ENCODE data around the gene KDM2A.

The KDM2A gene

DNA sequence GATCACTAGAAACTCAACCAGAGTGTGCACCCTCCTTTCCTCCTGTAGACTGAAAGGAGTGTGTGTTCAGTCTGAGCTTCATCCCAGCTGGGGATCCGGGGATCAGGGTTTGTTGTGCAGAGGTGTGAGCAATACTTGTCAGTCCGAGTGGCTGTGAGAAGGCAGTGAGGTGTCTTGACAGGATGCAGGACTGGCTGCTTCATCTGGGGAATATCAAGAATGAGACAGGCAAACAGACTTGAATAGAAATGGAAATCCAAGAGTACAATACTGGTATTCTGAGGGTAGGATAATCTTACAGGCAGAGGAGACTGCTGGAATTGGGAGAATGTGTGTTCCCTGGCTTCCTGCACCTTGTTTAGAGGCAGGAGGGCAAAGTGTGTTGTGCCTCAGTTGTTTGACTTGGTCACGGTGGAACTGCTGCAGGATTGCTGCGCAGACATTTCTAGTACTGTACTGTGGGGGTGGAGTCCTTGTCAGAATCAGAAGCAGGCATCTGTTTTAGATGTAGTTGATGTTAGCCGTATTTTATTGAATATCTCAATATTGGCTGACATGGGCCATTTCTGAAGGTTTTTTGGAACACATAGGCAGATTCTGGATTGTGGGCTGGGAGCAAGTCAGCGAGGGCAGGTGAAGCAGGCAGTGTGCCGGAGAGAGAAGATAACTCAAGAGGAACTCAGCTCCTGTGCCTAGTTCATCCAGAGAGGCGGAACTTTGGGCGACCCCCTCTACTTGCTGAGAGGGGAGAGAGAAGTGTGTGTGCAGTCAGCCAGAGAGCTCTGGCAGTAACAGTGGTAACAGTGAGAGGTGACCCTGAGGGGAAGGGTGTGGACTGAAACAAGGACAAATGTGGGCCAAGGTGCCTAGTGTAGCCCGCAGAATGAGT lies 120.1 kb downstream of the KDM2A start:
- H3K27me3 ChIP-seq (ENCODE audit: insufficient read depth, low read length, poor library complexity) = no peaks in the 10 kb centered on the region
- peaks cover 37% of the 10 kb centered on the region for H3K79me2 ChIP-seq (ENCODE audit: control insufficient read depth, insufficient read depth, low read length)
- no peak overlapping the region for H3K4ac ChIP-seq (ENCODE audit: low read depth, low read length)
- peak overlapping the region; percentile 68 for H3K4me2 ChIP-seq (ENCODE audit: low read length)
- no peak overlapping the region for H2AK5ac ChIP-seq (ENCODE audit: low read length)
- peaks cover 12% of the 10 kb centered on the region for H3K79me1 ChIP-seq (ENCODE audit: low read length)
- H3K18ac ChIP-seq (ENCODE audit: low read length) = no peak overlapping the region
- no peak overlapping the region for H4K8ac ChIP-seq (ENCODE audit: low read depth, low read length)
- peak overlapping the region; percentile 33 for H3K23ac ChIP-seq (ENCODE audit: low read length)
- peak overlapping the region; percentile 52 for H2BK5ac ChIP-seq (ENCODE audit: low read length)
- H3K36me3 ChIP-seq (ENCODE audit: control insufficient read depth, insufficient read depth, low read length) = peaks cover 4% of the 10 kb centered on the region
- no peak overlapping the region for H3K4me3 ChIP-seq (ENCODE audit: low read length)
- H3K4me1 ChIP-seq (ENCODE audit: control insufficient read depth, low read depth, low read length) = peaks cover 7% of the 10 kb centered on the region
- peak; percentile 27 for DNase-seq
- H2BK15ac ChIP-seq (replicated peaks; ENCODE audit: low read depth) = no peak overlapping the region
- peak overlapping the region; percentile 64 for H3K27ac ChIP-seq (ENCODE audit: low read depth, low read length)
- no peak overlapping the region for H4K5ac ChIP-seq (ENCODE audit: low read length)
- peak overlapping the region; percentile 69 for H3K9ac ChIP-seq (ENCODE audit: low read length)
- H2BK120ac ChIP-seq (ENCODE audit: low read depth, low read length) = no peak overlapping the region
- no CpG with 5 or more reads among the region's 10 CpGs for WGBS (ENCODE audit: extremely low coverage, insufficient coverage, low lambda C conversion rate)
- H3K56ac ChIP-seq (ENCODE audit: low read length) = peak overlapping the region; percentile 82

DNA sequence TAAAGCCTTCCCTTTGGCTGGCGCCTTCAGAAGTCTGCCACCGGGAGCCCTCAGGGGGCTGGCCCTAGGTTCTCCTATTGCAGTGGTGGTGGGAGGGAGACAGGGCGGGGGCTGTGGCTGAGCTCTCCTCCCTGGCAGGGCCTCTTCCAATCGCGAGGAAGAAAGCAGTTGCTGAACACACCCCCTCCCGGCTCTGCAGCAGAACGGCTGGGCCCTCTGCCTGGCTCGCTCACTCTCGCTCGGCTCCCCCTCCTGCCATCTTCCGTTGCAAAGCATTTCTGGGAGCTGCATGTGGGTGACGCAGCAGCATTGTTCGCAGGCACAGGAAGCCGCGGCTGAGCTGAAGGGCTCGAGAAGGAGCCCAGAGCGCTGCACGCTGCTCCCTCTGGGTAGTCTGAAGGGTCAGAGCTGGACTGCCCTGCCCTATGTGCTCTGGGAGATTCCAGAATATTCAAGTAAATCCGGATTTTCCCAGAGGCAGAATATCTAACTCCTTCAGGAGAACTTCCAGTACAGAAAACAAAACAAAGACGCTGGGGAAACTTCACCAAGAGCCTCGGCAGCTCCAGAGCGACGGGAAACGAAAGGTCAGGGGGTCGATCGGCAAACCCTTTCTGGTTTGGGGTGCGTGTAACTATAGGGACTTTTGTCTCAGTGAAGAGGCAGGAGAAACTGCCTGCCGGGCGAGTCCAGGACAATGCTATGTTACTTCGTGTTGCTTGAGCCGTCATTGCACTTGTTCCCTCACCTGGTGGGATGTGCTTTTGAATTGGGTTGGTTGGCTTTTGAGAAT lies 120.9 kb downstream of the KDM2A start:
- H4K5ac ChIP-seq (ENCODE audit: low read length) = no peak overlapping the region
- peaks cover 14% of the 10 kb centered on the region for H3K79me1 ChIP-seq (ENCODE audit: low read length)
- no peaks in the 10 kb centered on the region for H3K27me3 ChIP-seq (ENCODE audit: insufficient read depth, low read length, poor library complexity)
- peak overlapping the region; percentile 75 for H3K27ac ChIP-seq (ENCODE audit: low read depth, low read length)
- H4K8ac ChIP-seq (ENCODE audit: low read depth, low read length) = no peak overlapping the region
- peaks cover 4% of the 10 kb centered on the region for H3K36me3 ChIP-seq (ENCODE audit: control insufficient read depth, insufficient read depth, low read length)
- peak overlapping the region; percentile 95 for H3K9ac ChIP-seq (ENCODE audit: low read length)
- WGBS (ENCODE audit: extremely low coverage, insufficient coverage, low lambda C conversion rate) = no CpG with 5 or more reads among the region's 31 CpGs
- DNase-seq = peak; percentile 100
- H3K4me2 ChIP-seq (ENCODE audit: low read length) = peak overlapping the region; percentile 41
- peak overlapping the region; percentile 97 for H3K56ac ChIP-seq (ENCODE audit: low read length)
- H2AK5ac ChIP-seq (ENCODE audit: low read length) = peak overlapping the region; percentile 64
- H2BK15ac ChIP-seq (replicated peaks; ENCODE audit: low read depth) = no peak overlapping the region
- peak overlapping the region; percentile 63 for H2BK120ac ChIP-seq (ENCODE audit: low read depth, low read length)
- H2BK5ac ChIP-seq (ENCODE audit: low read length) = peak overlapping the region; percentile 71
- peak overlapping the region; percentile 80 for H3K18ac ChIP-seq (ENCODE audit: low read length)
- peak overlapping the region; percentile 99 for H3K4me3 ChIP-seq (ENCODE audit: low read length)
- H3K79me2 ChIP-seq (ENCODE audit: control insufficient read depth, insufficient read depth, low read length) = peaks cover 37% of the 10 kb centered on the region
- peak overlapping the region; percentile 48 for H3K23ac ChIP-seq (ENCODE audit: low read length)
- H3K4ac ChIP-seq (ENCODE audit: low read depth, low read length) = peak overlapping the region; percentile 92
- H3K4me1 ChIP-seq (ENCODE audit: control insufficient read depth, low read depth, low read length) = peaks cover 7% of the 10 kb centered on the region

DNA sequence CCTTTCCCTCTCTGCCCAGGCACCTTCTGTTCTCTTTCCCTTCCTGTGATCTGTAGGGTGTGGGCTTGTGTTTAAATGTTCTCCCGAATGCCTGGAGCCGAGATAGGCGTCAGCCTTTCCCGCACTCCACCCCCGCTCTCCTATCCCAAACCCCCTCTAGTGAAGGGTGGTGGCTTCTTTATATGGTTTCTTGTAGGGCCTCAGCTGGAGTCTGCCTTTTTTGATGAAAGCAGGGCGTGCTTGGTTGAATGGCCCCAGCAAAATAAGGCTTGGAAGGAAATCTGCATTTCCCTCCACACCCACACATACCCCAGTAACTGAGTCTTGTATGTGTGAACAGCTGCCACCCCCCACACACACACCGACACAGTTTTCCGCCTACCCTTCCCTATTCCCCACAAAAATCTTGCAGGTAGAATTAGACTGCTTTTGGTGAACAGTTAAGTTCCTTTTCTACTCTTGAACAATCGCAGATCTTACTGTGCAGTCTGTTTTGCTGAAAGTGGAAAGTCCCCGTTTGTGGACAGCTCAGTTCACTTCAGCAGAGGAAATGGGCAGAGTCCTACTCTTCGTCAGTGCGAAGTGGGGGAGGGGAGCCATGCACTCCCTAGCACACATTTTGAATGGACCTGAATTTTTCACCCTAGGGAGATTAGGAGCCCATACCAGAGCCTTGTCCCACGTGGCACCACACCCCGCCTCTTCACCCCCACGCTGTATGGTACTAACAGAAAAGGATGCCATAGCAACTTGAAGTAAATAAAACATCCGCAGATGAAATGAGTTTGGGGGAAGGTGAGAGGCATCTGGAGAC lies 121.7 kb downstream of the KDM2A start:
- peaks cover 37% of the 10 kb centered on the region for H3K79me2 ChIP-seq (ENCODE audit: control insufficient read depth, insufficient read depth, low read length)
- peak overlapping the region; percentile 99 for H3K4me3 ChIP-seq (ENCODE audit: low read length)
- no peak overlapping the region for H2BK15ac ChIP-seq (replicated peaks; ENCODE audit: low read depth)
- WGBS (ENCODE audit: extremely low coverage, insufficient coverage, low lambda C conversion rate) = no CpG with 5 or more reads among the region's 16 CpGs
- peak overlapping the region; percentile 71 for H2BK5ac ChIP-seq (ENCODE audit: low read length)
- H2BK120ac ChIP-seq (ENCODE audit: low read depth, low read length) = peak overlapping the region; percentile 63
- no peak overlapping the region for H4K8ac ChIP-seq (ENCODE audit: low read depth, low read length)
- no peak overlapping the region for H4K5ac ChIP-seq (ENCODE audit: low read length)
- peak overlapping the region; percentile 95 for H3K9ac ChIP-seq (ENCODE audit: low read length)
- H3K18ac ChIP-seq (ENCODE audit: low read length) = peak overlapping the region; percentile 71
- H3K27me3 ChIP-seq (ENCODE audit: insufficient read depth, low read length, poor library complexity) = no peaks in the 10 kb centered on the region
- peak overlapping the region; percentile 59 for H3K4ac ChIP-seq (ENCODE audit: low read depth, low read length)
- peaks cover 7% of the 10 kb centered on the region for H3K4me1 ChIP-seq (ENCODE audit: control insufficient read depth, low read depth, low read length)
- peak overlapping the region; percentile 64 for H2AK5ac ChIP-seq (ENCODE audit: low read length)
- H3K23ac ChIP-seq (ENCODE audit: low read length) = peak overlapping the region; percentile 48
- peak overlapping the region; percentile 75 for H3K27ac ChIP-seq (ENCODE audit: low read depth, low read length)
- peak; percentile 92 for DNase-seq
- peak overlapping the region; percentile 97 for H3K56ac ChIP-seq (ENCODE audit: low read length)
- H3K36me3 ChIP-seq (ENCODE audit: control insufficient read depth, insufficient read depth, low read length) = peaks cover 8% of the 10 kb centered on the region
- H3K79me1 ChIP-seq (ENCODE audit: low read length) = peaks cover 17% of the 10 kb centered on the region
- H3K4me2 ChIP-seq (ENCODE audit: low read length) = peak overlapping the region; percentile 41

DNA sequence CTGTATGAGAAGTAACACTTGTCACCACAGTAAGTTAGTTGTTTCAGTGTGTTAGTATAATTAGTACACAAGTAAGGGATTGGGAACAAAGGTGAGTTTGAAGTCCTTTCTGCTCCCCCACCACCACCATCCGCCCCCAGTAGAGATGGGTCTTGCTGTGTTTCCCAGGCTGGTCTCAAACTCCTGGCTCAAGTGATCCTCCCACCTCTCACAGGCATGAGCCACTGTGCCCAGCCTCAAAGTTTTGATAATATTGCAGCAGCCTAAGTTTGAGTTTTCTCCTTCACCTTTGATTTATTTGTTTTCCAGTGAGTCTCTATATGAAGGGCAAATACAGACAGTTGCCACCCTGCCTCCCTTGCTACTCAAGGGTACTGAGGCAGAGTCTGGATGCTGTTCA lies 123.5 kb downstream of the KDM2A start:
- DNase-seq = no peak
- no peak overlapping the region for H3K4ac ChIP-seq (ENCODE audit: low read depth, low read length)

DNA sequence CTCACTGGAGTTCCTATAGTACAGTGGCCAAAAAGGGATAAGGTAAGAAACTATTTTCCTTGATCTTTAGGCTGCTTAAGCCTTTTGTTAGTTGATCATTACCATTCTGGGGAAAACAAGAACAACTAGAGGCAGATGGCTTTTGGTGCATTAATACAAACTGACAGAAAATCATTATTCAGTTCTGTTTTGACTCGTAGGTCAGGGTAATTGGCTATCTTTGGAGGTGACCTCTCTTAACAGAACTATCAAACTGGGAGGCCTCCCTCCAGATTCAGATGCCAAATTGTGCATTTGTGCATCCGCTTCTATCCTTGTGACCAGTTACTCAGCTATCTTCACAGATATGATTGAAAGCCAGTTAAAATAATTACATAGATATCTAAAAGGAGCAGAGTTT lies 124.0 kb downstream of the KDM2A start:
- no peak overlapping the region for H3K23ac ChIP-seq (ENCODE audit: low read length)
- no peak for DNase-seq
- no peak overlapping the region for H2BK5ac ChIP-seq (ENCODE audit: low read length)
- no peak overlapping the region for H4K5ac ChIP-seq (ENCODE audit: low read length)
- H2BK120ac ChIP-seq (ENCODE audit: low read depth, low read length) = no peak overlapping the region
- peaks cover 37% of the 10 kb centered on the region for H3K79me2 ChIP-seq (ENCODE audit: control insufficient read depth, insufficient read depth, low read length)
- no peaks in the 10 kb centered on the region for H3K27me3 ChIP-seq (ENCODE audit: insufficient read depth, low read length, poor library complexity)
- no peak overlapping the region for H3K4me2 ChIP-seq (ENCODE audit: low read length)
- no peak overlapping the region for H3K4me3 ChIP-seq (ENCODE audit: low read length)
- H3K36me3 ChIP-seq (ENCODE audit: control insufficient read depth, insufficient read depth, low read length) = peaks cover 16% of the 10 kb centered on the region
- no peak overlapping the region for H2AK5ac ChIP-seq (ENCODE audit: low read length)
- no peak overlapping the region for H3K27ac ChIP-seq (ENCODE audit: low read depth, low read length)
- no peak overlapping the region for H2BK15ac ChIP-seq (replicated peaks; ENCODE audit: low read depth)
- no peak overlapping the region for H4K8ac ChIP-seq (ENCODE audit: low read depth, low read length)
- H3K56ac ChIP-seq (ENCODE audit: low read length) = no peak overlapping the region
- no peak overlapping the region for H3K18ac ChIP-seq (ENCODE audit: low read length)
- H3K9ac ChIP-seq (ENCODE audit: low read length) = no peak overlapping the region
- WGBS (ENCODE audit: extremely low coverage, insufficient coverage, low lambda C conversion rate) = no CpG with 5 or more reads among the region's 2 CpGs
- peaks cover 7% of the 10 kb centered on the region for H3K4me1 ChIP-seq (ENCODE audit: control insufficient read depth, low read depth, low read length)
- H3K79me1 ChIP-seq (ENCODE audit: low read length) = peaks cover 19% of the 10 kb centered on the region
- H3K4ac ChIP-seq (ENCODE audit: low read depth, low read length) = no peak overlapping the region

More for the DNA sequence above, 123.5 kb downstream of the KDM2A start:
- H3K79me2 ChIP-seq (ENCODE audit: control insufficient read depth, insufficient read depth, low read length) = peaks cover 37% of the 10 kb centered on the region
- no peak overlapping the region for H2AK5ac ChIP-seq (ENCODE audit: low read length)
- H4K8ac ChIP-seq (ENCODE audit: low read depth, low read length) = no peak overlapping the region
- H2BK120ac ChIP-seq (ENCODE audit: low read depth, low read length) = no peak overlapping the region
- H3K4me2 ChIP-seq (ENCODE audit: low read length) = no peak overlapping the region
- H4K5ac ChIP-seq (ENCODE audit: low read length) = no peak overlapping the region
- H2BK5ac ChIP-seq (ENCODE audit: low read length) = no peak overlapping the region
- H3K23ac ChIP-seq (ENCODE audit: low read length) = no peak overlapping the region
- H3K4me3 ChIP-seq (ENCODE audit: low read length) = no peak overlapping the region
- no peak overlapping the region for H3K9ac ChIP-seq (ENCODE audit: low read length)
- no CpG with 5 or more reads among the region's 1 CpG for WGBS (ENCODE audit: extremely low coverage, insufficient coverage, low lambda C conversion rate)
- no peak overlapping the region for H3K18ac ChIP-seq (ENCODE audit: low read length)
- peaks cover 7% of the 10 kb centered on the region for H3K4me1 ChIP-seq (ENCODE audit: control insufficient read depth, low read depth, low read length)
- no peak overlapping the region for H3K27ac ChIP-seq (ENCODE audit: low read depth, low read length)
- H3K36me3 ChIP-seq (ENCODE audit: control insufficient read depth, insufficient read depth, low read length) = peaks cover 14% of the 10 kb centered on the region
- no peak overlapping the region for H2BK15ac ChIP-seq (replicated peaks; ENCODE audit: low read depth)
- H3K27me3 ChIP-seq (ENCODE audit: insufficient read depth, low read length, poor library complexity) = no peaks in the 10 kb centered on the region
- no peak overlapping the region for H3K56ac ChIP-seq (ENCODE audit: low read length)
- H3K79me1 ChIP-seq (ENCODE audit: low read length) = peaks cover 19% of the 10 kb centered on the region

All from mesendoderm (in vitro differentiated cells).